CD4-positive, alpha-beta T cell treated with Interleukin-6 for 4 hours (primary cell): ENCODE data around the gene MT2A.
"Not testable (repeated sequence)": the region's sequence is repeated elsewhere in the genome, so short reads cannot be mapped to it uniquely, and the experiment has no call there.

Experiments used
- DNase-seq: peaks from one replicate; pipeline ENCODE4 v3.0.0-alpha.2; 2020; ENCODE audit warnings: mixed read lengths

MT2A gene

DNA sequence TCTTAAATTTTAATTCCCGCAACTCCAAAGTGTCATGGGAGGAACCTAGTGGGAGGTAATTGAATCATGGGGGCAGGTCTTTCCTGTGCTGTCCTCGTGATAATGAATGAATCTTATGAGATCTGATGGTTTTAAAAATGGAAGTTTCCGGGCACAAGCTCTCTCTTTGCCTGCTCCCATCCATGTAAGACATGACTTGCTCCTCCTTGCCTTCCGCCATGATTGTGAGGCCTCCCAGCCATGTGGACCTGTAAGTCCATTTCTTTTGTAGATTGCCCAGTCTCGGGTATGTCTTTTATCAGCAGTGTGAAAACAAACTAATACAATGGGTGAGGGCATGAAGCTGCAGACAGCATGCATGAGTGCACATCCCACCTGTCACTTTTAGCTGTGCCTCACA lies 14.8 kb downstream of the MT2A start:
- not testable (repeated sequence) for DNase-seq

DNA sequence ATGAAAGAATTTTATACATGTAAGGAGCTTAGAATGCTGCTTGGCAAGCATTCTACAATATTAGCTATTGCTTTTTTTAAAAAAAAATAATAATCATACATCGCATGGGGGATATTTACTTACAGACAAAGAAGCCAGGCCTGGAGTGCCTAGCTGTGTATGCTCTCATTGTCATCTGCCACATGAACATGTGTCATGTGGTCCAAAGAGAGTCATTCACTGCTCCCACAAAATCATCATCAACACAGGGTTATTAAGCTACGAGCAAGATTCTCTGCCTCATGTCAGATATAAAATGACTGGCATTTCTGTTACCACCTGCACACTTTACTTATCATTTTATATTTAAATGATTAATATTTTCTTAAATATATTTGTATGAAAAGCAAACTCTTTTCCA lies 15.3 kb downstream of the MT2A start:
- no peak for DNase-seq

DNA sequence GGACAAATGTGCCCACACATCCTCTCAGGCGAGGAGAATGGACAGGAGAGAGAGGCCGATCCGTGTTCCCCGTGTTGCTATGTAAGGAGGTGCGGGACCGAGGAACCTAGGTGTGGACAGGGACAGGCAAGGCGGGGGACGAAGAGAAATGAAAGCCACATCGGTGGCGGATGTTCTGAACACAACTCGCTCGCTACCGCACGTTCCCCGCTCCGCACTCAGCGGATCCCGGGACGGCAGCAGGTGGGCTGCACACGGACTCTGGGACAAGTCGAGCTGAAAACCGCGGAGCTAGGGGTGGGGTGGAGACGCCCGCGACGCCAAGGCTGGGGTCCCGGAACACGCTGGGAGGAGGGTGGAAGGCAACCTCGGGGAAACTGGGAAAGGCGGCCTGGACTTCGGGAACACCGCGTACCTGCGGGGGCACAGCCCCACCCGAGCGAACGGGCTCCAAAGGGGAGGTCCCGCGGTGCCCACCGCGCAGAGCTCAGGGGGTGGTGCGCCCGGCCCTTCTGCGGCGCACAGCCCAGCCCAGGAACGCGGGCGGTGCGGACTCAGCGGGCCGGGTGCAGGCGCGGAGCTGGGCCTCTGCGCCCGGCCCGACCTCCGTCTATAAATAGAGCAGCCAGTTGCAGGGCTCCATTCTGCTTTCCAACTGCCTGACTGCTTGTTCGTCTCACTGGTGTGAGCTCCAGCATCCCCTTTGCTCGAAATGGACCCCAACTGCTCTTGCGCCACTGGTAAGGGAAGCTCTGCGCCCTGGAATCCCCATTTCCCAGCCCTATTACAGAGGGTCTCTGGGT lies 17.0 kb downstream of the MT2A start, which contains the start of gene MT1E:
Gene MT1E (plus strand): TSS at position 642 of the 803 bp plus-strand sequence. CDS start 71 bp downstream, at position 713.
- peak; percentile 37 for DNase-seq

DNA sequence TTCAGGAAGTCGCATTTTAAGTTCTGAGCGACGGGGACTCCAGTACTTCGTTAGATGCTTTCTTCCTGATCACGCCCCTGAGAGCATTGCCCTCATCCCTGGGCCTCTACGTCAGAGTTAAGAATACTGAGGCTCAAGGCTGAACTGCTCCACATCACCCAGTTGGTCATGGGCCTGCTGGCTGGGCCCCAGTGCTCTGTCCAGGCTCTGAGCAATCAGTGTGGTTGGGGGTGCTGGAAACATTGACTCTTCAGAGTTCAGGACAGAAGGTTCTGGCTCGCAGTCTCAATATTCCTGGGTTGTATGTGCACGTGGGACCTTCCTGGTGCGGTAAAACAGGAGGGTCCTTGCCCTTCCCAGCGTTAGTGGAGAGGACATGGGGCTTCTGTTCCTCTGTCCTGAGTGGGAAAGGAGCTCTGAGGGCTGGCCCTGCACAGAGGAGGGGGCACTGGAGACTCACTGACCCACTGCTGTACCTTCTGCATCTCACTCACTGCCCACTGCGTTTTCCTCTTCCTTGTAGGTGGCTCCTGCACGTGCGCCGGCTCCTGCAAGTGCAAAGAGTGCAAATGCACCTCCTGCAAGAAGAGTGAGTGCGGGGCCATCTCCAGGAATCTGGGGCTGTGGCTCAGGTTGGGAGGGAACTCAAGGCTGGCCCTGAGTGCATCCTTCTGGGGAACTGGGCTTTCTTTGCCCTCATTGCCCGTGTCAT lies 17.7 kb downstream of the MT2A start:
- no peak for DNase-seq

DNA sequence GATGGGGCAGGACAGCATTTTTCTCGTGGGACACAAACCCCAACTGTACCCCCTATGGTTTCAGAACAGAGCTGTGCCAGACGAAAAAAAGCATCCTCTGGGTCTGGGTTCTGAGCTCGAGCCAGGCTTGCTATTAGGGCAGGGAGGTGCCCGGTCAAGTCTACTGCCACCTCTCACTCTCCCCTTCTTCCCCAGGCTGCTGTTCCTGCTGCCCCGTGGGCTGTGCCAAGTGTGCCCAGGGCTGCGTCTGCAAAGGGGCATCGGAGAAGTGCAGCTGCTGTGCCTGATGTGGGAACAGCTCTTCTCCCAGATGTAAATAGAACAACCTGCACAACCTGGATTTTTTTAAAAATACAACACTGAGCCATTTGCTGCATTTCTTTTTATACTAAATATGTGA lies 18.3 kb downstream of the MT2A start:
- no peak for DNase-seq

DNA sequence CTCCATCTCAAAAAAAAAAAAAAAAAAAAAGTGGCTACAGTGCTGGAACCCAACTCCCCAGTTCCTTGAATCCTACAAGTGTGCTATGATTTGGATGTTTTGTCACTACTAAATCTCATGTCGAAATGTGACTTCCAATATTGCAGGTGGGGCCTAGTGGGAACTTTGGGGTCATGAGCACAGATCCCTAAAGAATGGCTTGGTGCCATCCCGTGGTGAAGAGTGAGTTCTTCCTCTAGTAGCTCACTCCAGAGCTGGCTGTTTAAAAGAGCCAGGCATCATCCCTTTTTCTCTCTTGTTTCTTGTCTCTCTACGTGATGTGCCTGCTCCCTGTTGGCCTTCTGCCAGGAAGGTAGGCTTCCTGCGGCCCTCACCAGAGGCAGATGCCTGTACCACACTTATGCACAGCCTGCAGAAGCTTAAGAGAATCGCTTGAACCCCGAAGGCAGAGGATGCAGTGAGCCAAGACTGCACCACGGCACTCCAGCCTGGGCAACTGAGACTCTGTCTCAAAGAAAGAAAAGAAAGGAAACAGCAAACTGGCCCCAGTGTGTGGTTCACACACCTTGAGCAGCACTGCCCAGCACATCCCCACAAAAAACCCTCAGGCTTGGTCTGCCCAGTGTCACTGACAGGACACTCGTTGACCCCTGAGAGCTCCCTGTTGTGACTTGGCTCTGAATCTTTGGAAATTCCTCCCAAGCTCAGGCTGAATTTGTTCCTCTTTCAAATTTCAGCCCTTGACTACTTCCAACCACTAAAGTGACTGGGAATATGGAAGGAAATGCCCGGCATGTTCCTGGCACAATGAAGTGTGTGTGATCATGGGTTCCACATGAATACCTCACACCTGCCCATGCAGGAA lies 20.3 kb downstream of the MT2A start:
- DNase-seq: no peak

DNA sequence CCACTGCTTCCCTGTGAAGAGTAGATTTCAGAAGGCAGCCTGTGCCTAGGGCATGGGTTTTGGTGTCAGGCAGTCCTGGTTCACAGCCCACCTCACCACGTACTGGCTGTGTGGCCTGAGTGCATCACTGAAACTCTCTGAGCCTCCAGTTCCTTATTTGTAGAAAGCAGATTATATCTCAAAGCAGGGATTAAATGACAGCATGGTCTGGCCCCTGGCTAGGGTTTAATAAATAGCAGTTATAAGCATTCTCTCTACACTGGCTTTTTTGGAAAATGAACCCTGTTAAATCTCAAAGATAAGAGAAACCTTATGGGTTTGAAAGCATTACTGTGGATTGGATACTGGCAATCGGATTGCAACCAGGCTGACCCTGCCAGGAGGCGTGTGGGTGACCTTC lies 21.1 kb downstream of the MT2A start:
- no peak for DNase-seq

DNA sequence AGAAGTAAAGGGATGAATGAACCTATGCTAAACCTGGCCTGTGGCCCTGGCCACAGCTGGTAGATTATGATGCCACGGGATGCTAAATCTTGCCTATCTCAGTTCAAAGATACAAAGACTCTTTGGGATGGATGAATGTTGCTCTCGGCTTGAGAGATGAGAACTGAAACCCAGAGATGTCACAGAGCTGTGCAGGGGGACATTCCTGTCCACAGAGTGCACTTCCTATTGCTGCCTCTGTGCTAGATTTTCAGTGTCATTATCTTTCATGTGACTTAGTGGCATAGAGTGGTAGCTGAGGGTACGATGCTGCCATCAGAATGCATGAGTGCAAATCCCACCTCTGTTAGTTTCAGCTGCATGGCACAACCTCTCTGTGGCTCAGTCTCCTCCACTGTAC lies 21.8 kb downstream of the MT2A start:
- DNase-seq: no peak

DNA sequence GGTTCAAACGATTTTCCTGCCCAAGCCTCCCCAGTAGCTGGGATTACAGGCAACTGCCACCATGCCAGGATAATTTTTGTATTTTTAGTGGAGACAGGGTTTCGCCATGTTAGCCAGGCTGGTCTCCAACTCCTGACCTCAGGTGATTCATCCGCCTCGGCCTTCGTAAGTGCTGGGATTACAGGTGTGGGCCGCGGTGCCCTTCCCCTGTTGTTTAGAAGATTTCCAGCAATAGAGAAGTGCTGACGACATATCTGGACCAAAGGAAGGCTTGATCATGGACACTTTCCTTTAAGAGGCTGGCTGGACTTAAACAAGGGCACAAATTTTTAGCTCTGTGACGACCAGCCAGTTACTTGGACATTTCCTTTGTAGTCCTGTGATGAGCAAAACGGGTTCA lies 22.8 kb downstream of the MT2A start:
- no peak for DNase-seq

DNA sequence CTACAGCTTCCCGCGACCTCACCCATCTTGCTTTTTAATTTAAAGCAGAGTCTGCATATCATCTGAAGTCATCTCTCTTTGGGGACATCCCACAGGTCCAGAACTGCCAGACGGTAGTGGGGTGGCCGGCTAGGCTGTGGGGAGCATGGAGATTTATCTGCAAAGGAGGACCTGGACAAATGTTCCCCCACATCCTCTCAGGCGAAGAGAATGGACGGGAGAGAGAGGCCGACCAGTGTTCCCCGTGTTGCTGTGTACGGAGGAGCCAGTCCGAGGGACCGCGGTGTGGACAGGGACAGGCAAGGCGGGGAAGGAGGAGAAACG lies 23.4 kb downstream of the MT2A start:
- DNase-seq: no peak

DNA sequence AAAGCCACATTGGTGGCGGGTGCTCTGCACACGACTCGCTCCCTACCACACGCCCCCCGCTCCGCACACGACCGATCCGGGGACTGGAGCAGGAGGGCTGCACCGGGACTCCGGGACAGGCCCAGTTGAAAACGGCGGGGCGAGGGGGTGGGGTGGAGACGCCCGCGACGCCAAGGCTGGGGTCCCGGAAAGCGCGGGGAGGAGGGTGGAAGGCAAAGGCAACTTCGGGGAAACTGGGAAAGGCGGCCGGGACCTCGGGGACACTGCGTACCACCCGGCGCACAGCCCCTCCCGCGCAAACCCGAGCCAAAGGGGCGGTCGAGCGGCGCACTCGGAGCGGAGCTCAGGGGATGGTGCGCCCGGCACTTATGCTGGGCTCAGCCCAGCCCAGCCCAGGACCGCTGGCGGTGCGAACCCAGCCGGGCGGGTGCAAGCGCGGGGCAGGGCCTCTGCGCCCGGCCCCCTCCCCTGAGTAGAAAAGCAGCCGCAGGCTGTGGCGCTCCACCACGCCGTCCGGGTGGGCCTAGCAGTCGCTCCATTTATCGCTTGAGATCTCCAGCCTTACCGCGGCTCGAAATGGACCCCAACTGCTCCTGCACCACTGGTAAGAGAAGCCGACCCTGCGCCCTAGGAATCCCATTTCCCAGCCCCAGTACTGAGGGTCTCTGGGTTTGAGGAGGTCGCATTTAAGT lies 23.9 kb downstream of the MT2A start, which contains the start of gene MT1M:
Gene MT1M (plus strand): TSS at position 504 of the 692 bp plus-strand sequence. CDS start 73 bp downstream, at position 577.
- DNase-seq: no peak

DNA sequence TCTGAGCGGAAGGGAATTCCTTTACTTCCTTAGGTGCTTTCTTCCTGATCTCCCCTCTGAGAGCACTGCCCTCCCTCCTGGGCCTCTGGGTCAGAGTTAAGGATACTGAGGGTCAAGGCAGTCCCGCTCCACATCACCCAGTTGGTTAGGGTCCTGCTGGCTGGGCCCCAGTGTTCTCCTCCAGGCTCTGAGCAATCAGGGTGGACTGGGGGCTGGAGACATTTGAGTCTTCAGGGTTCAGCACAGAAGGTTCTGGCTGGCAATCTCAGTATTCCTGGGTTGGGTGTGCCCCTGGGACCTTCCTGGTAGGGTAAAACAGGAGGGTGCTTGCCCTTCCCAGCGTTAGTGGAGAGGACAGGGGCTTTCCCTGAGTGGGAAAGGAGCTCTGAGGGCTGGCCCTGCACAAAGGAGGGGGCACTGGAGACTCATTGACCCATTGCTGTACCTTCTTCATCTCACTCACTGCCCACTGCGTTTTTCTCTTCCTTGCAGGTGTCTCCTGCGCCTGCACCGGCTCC lies 24.5 kb downstream of the MT2A start:
- DNase-seq: no peak

DNA sequence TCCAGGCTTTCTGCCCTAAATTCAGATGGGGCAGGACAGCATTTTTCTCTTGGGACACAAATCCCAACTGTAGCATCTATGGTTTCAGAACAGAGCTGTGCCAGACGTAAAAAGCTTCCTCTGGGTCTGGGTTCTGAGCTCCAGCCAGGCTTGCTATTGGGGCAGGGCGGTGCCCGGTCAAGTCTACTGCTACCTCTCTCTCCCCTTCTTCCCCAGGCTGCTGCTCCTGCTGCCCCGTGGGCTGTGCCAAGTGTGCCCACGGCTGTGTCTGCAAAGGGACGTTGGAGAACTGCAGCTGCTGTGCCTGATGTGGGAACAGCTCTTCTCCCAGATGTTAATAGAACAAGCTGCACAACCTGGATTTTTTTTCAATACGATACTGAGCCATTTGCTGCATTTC lies 25.2 kb downstream of the MT2A start:
- no peak for DNase-seq

DNA sequence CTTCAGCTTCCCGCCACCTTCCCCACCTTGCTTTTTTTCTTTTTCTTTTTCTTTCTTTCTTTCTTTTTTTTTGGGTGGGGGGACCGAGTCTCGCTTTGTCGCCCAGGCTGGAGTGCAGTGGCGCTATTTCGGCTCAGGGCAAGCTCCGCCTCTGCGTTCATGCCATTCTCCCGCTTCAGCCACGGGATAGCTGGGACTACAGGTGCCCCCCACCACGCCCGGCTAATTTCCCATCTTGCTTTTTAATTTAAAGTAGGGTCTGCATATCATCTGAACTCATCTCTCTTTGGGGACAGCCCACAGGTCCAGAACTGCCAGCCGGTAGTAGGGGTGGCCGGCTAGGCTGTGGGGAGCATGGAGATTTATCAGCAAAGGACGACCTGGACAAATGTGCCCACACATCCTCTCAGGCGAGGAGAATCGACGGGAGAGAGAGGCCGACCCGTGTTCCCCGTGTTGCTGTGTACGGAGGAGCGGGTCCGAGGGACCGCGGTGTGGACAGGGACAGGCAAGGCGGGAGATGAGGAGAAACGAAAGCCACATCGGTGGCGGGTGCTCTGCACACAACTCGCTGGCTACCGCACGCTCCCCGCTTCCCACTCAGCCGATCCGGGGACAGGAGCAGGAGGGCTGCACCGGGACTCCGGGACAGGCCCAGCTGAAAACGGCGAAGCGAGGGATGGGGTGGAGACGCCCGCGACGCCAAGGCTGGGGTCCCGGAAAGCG lies 26.5 kb downstream of the MT2A start:
- DNase-seq: no peak

DNA sequence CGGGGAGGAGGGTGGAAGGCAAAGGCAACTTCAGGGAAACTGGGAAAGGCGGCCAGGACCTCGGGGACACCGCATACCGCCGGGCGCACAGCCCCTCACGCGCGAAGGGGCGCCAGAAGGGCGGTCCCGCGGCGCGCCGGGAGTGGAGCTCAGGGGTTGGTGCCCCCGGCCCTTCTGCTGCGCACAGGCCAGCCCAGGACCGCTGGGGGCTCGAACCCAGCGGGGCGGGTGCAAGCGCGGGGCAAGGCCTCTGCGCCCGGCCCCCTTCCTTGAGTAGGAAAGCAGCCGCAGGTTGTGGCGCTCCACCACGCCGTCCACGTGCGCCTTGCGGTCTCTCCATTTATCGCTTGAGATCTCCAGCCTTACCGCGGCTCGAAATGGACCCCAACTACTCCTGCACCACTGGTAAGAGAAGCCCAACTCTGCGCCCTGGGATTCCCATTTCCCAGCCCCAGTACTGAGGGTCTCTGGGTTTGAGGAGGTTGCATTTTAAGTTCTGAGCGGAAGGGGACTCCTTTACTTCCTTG lies 27.1 kb downstream of the MT2A start:
- DNase-seq: no peak

DNA sequence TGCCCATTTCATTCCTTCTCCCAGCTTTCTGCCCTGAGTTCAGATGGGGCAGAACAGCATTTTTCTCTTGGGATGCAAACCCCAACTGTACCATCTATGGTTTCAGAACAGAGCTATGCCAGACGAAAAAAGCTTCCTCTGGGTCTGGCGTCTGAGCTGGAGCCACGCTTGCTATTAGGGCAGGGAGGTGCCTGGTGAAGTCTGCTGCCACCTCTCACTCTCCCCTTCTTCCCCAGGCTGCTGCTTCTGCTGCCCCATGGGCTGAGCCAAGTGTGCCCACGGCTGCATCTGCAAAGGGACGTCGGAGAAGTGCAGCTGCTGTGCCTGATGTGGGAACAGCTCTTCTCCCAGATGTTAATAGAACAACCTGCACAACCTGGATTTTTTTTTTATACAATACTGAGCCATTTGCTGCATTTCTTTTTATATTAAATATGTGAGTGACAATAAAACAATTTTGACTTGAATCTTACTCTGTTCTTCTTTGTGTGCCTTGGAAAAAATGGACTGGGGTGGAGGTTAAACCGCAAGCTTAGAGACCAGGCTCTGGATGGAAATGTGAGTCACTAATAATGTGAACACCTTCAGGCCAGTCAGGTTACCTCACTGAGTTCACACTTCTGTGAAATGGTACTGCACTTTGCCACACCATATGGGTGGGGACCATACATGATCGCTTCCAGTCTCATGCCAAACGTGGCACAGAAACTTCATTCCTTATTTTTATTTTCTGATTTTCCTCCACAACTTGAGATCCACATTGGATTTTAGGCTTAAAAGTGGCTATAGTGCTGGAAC lies 28.4 kb downstream of the MT2A start:
- DNase-seq: no peak

DNA sequence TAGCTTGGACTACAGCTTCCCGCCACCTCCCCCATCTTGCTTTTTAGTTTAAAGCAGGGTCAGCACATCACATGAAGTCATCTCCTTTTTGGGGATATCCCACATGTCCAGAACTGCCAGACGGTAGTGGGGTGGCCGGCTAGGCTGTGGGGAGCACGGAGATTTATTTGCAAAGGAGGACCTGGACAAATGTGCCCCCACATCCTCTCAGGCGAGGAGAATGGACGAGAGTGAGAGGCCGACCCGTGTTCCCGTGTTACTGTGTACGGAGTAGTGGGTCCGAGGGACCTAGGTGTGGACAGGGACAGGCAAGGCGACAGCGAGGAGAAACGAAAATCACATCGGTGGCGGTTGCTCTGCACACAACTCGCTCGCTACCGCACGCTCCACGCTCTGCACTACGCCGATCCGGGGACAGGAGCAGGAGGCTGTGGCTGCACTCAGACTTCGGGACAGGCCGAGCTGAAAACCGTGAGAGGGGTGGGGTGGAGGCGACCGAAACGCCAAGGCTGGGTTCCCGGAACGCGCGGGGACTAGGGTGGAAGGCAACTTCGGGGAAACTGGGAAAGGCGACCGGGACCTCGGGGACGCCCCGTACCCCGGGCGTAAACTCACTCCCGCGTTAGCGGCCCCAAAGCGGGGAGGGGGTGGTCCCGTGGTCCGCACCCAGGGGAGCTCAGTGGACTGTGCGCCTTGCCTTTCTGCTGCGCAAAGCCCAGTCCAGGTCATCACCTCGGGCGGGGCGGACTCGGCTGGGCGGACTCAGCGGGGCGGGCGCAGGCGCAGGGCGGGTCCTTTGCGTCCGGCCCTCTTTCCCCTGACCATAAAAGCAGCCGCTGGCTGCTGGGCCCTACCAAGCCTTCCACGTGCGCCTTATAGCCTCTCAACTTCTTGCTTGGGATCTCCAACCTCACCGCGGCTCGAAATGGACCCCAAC lies 29.7 kb downstream of the MT2A start, which contains the start of gene MT1A:
Gene MT1A (plus strand): TSS at position 853 of the 937 bp plus-strand sequence. CDS start 73 bp downstream, at position 926.
- DNase-seq: no peak

DNA sequence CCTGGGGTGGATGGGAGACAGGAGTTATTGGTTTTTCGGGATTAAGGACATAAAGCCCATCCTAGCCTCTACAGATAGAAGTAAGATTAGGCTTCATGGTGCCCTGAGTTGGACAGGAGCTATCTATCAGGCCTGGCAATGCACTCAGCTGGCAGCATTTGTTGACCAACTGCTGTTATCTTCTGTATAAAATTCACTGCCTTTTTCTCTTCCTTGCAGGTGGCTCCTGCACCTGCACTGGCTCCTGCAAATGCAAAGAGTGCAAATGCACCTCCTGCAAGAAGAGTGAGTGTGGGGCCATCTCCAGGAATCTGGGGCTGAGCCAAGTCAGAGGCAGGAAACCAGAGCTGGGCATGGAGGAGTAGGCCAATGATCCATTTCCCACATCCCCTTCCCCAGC lies 30.7 kb downstream of the MT2A start:
- DNase-seq: no peak

DNA sequence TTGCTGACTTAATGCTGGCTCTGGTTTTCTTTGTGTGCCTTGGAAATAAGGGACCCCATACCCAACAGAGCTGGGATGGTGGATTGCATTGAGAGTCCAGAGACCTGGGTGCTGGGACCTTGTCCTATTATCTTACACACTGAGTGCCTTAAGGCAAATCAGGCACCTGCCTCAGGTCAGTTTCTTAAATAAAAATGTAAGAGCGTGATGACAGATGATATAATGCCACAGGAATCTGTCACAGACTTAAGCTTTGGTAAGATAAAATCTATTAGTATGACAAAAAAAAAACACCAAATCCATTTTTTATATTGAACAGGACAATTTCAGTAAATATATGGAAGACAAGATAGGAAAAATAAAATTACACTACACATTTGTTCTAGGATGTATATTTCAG lies 31.7 kb downstream of the MT2A start:
- no peak for DNase-seq
